BE2C (cell line): ENCODE results near the gene PDE4DIP.
"Not testable (repeated sequence)": the region's sequence is repeated elsewhere in the genome, so short reads cannot be mapped to it uniquely, and the experiment has no call there.

Experiments
- DNase-seq: peaks from one replicate; pipeline ENCODE4 v3.0.0-alpha.2; 2020
- H3K27me3 ChIP-seq: fragments of 250-450 bp; sonication (Bioruptor Pico); 2 replicates; pipeline ENCODE4 v1.5.1; 2020; ENCODE audit warnings: mild to moderate bottlenecking
- H3K36me3 ChIP-seq: fragments of 250-450 bp; sonication (Bioruptor Pico); 2 replicates; pipeline ENCODE4 v1.5.1; 2020; ENCODE audit warnings: mild to moderate bottlenecking
- H3K4me1 ChIP-seq: fragments of 250-450 bp; sonication (Bioruptor Pico); 2 replicates; pipeline ENCODE4 v1.5.1; 2020
- H3K4me3 ChIP-seq: 2 replicates; pipeline ENCODE4 v1.5.1; 2011; ENCODE audit warnings: low read depth, low read length
- H3K9me3 ChIP-seq: fragments of 250-450 bp; sonication (Bioruptor Pico); 2 replicates; pipeline ENCODE4 v1.5.1; 2020

Gene PDE4DIP

GRCh38 chr1:148935381-148936002, 91.3 kb downstream of the PDE4DIP start:
- not testable (repeated sequence) for H3K4me1 ChIP-seq, H3K27me3 ChIP-seq, H3K36me3 ChIP-seq, H3K9me3 ChIP-seq, H3K4me3 ChIP-seq, DNase-seq

- H3K4me1 ChIP-seq, DNase-seq, H3K9me3 ChIP-seq, H3K36me3 ChIP-seq, H3K4me3 ChIP-seq, H3K27me3 ChIP-seq: not testable (repeated sequence)
Observed at GRCh38 chr1:148942906-148943305, 98.7 kb downstream of the PDE4DIP start.

GRCh38 chr1:148945130-148945529, 100.9 kb downstream of the PDE4DIP start:
- not testable (repeated sequence) for H3K36me3 ChIP-seq, H3K27me3 ChIP-seq, H3K9me3 ChIP-seq, H3K4me1 ChIP-seq, H3K4me3 ChIP-seq, DNase-seq

- not testable (repeated sequence) for H3K4me3 ChIP-seq, H3K27me3 ChIP-seq, DNase-seq, H3K4me1 ChIP-seq, H3K9me3 ChIP-seq, H3K36me3 ChIP-seq
Observed at GRCh38 chr1:148948768-148949167, 104.5 kb downstream of the PDE4DIP start.

GRCh38 chr1:148951336-148952227, 107.4 kb downstream of the PDE4DIP start:
- not testable (repeated sequence) for H3K36me3 ChIP-seq, H3K27me3 ChIP-seq, H3K9me3 ChIP-seq, H3K4me1 ChIP-seq
- peak; percentile 60 for DNase-seq
- peak overlapping the region; percentile 59 for H3K4me3 ChIP-seq

GRCh38 chr1:148952253-148952937, 108.2 kb downstream of the PDE4DIP start:
- not testable (repeated sequence) for H3K4me1 ChIP-seq, H3K27me3 ChIP-seq, H3K9me3 ChIP-seq, H3K36me3 ChIP-seq
- peak; percentile 86 for DNase-seq
- peak overlapping the region; percentile 73 for H3K4me3 ChIP-seq

GRCh38 chr1:148952938-148953616, 108.8 kb downstream of the PDE4DIP start:
- not testable (repeated sequence) for H3K36me3 ChIP-seq, H3K27me3 ChIP-seq, H3K4me1 ChIP-seq, H3K9me3 ChIP-seq
- peak; percentile 15 for DNase-seq
- H3K4me3 ChIP-seq: peak overlapping the region; percentile 73

GRCh38 chr1:148953730-148954129, 109.5 kb downstream of the PDE4DIP start:
- not testable (repeated sequence) for H3K4me1 ChIP-seq
- peak overlapping the region; percentile 73 for H3K4me3 ChIP-seq

GRCh38 chr1:148958343-148958742, 114.1 kb downstream of the PDE4DIP start:
- H3K36me3 ChIP-seq, H3K4me1 ChIP-seq, H3K4me3 ChIP-seq, DNase-seq, H3K9me3 ChIP-seq, H3K27me3 ChIP-seq: not testable (repeated sequence)

More at GRCh38 chr1:148953730-148954129, 109.5 kb downstream of the PDE4DIP start:
- not testable (repeated sequence) for H3K36me3 ChIP-seq, DNase-seq, H3K9me3 ChIP-seq, H3K27me3 ChIP-seq

- not testable (repeated sequence) for H3K9me3 ChIP-seq, H3K4me1 ChIP-seq, H3K4me3 ChIP-seq, DNase-seq, H3K27me3 ChIP-seq, H3K36me3 ChIP-seq
Observed at GRCh38 chr1:148960212-148961000, 116.2 kb downstream of the PDE4DIP start.

- not testable (repeated sequence) for H3K4me1 ChIP-seq, H3K27me3 ChIP-seq, H3K9me3 ChIP-seq, H3K4me3 ChIP-seq, DNase-seq, H3K36me3 ChIP-seq
Observed at GRCh38 chr1:148962127-148962857, 118.1 kb downstream of the PDE4DIP start.

GRCh38 chr1:148966084-148966483, 121.9 kb downstream of the PDE4DIP start:
- H3K4me3 ChIP-seq, H3K4me1 ChIP-seq, H3K27me3 ChIP-seq, DNase-seq, H3K9me3 ChIP-seq, H3K36me3 ChIP-seq: not testable (repeated sequence)

GRCh38 chr1:148967580-148967979, 123.4 kb downstream of the PDE4DIP start:
- H3K36me3 ChIP-seq, H3K4me1 ChIP-seq, H3K27me3 ChIP-seq, H3K4me3 ChIP-seq, H3K9me3 ChIP-seq, DNase-seq: not testable (repeated sequence)

GRCh38 chr1:148968682-148969081, 124.5 kb downstream of the PDE4DIP start:
- not testable (repeated sequence) for DNase-seq, H3K27me3 ChIP-seq, H3K36me3 ChIP-seq, H3K9me3 ChIP-seq, H3K4me1 ChIP-seq, H3K4me3 ChIP-seq
